ENCODE measurements around the gene CHD5. TPM values are rescaled to one million over a fixed set of nuclear protein-coding genes. Genes with fewer than 3 reads are reported as not detected.

CHD5 gene
- total RNA-seq, 4 donors from 2014 or later, result 0.30 TPM; not detected in 3

DNA sequence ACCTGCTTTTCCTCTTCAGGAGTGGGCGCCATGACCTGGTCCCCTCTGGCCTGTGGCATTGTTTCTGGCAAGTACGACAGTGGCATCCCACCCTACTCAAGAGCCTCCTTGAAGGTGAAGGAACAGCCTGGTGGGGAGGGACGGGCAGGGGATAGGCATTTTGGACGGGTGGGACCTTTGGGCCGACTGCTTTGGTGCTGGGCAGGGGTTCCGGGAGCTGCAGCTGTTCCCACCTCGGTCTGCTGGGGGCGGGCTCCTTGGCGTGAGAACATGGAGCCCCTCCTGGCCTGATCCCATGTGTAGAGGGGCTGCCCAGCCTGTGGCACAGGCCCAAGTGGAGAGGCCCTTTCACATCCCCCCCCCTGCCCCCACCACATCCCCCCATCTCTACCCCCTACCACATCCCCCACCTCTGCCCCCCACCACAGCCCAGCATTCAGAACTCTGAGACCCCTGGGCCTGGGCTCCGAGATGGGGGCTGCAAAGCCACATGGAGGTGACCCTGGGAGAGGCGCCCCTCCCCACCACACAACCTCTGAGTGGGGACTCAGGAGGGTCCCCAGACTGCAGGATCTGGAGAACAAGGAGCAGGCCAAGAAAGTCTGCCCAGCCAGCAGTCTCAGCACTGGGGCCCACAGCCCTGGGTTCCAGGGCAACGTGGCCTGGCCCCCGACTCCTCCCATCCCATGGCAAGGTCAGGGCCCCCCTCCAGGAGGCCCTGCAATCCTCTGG is 84.4 kb downstream of the CHD5 start:
- Histone ChIP-seq H3K27me3 (no peaks in the 10 kb centered on the region), H3K27ac (no peak overlapping the region), H3K4me3 (no peak overlapping the region), H3K9me3 (no peaks in the 10 kb centered on the region), H3K36me3 (peaks cover 0 to 31% (median 0%) of the 10 kb centered on the region in 3 donors), H3K4me1 (no peaks in the 10 kb centered on the region)
- whole genome bisulfite sequencing, 2 donors, result 76 to 87% methylated on average over 9 of the region's 13 CpGs
- DNase-seq (ENCODE audit: low spot score in 2 of 2), result no peak
- TF ChIP-seq POLR2A (IDR thresholded peaks at IDR 0.05), result no peak
- no peak for TF ChIP-seq CTCF (IDR thresholded peaks at IDR 0.05)
- TF ChIP-seq EP300 (IDR thresholded peaks at IDR 0.05), result no peak

GRCh38 chr1:6094801-6095505 is 85.2 kb downstream of the CHD5 start:
- TF ChIP-seq POLR2A (IDR thresholded peaks at IDR 0.05) (no peak), EP300 (IDR thresholded peaks at IDR 0.05) (no peak)
- Histone ChIP-seq H3K27ac (no peak overlapping the region), H3K4me3 (no peak overlapping the region), H3K27me3 (no peaks in the 10 kb centered on the region), H3K4me1 (no peaks in the 10 kb centered on the region), H3K9me3 (no peaks in the 10 kb centered on the region), H3K36me3 (peaks cover 0 to 37% (median 0%) of the 10 kb centered on the region in 3 donors)
- WGBS, 2 donors, result 83% methylated on average over 16 to 21 of the region's 21 CpGs
- no peak for DNase-seq (ENCODE audit: low spot score in 2 of 2)

- H3K9me3 ChIP-seq, result no peaks in the 10 kb centered on the region
- peaks cover 0 to 36% (median 0%) of the 10 kb centered on the region in 3 donors for H3K36me3 ChIP-seq
- H3K27me3 ChIP-seq, result no peaks in the 10 kb centered on the region
- no peaks in the 10 kb centered on the region for H3K4me1 ChIP-seq
- no peak overlapping the region for H3K4me3 ChIP-seq
- no peak overlapping the region for H3K27ac ChIP-seq
- 86 to 94% methylated on average over 14 to 19 of the region's 19 CpGs for WGBS, 2 donors
- TF ChIP-seq POLR2A (IDR thresholded peaks at IDR 0.05) (no peak), EP300 (IDR thresholded peaks at IDR 0.05) (no peak), CTCF (IDR thresholded peaks at IDR 0.05) (no peak)
- DNase-seq (ENCODE audit: low spot score in 2 of 2), result no peak
These were observed 85.9 kb downstream of the CHD5 start for GRCh38 chr1:6094246-6094645.

DNA sequence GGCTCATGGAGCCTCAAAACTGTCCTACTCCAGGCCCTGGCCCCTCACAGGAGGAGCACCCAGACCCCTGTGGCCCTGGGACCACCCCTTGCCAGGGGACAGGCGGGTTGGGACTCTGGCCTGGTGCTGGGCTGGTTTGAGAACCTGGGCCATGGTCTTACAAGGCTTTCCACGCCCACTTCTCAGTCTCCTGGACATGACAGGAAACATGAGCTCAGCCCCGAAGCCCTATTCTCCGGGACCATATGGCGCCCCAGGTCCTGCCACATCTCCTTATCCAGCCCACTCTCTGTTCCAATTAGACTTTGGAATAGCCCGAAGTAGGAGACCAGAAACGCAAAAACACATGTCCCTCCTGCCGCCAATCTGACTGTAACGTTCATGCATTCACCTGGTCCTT is 86.5 kb downstream of the CHD5 start:
- no peak for TF ChIP-seq CTCF (IDR thresholded peaks at IDR 0.05)
- no peak for TF ChIP-seq EP300 (IDR thresholded peaks at IDR 0.05)
- TF ChIP-seq POLR2A (IDR thresholded peaks at IDR 0.05), result no peak
- H3K4me3 ChIP-seq, result no peak overlapping the region
- H3K27me3 ChIP-seq, result no peaks in the 10 kb centered on the region
- WGBS, 2 donors, result 86 to 88% methylated on average over 9 of the region's 9 CpGs
- peaks cover 0 to 30% (median 0%) of the 10 kb centered on the region in 3 donors for H3K36me3 ChIP-seq
- DNase-seq (ENCODE audit: low spot score in 2 of 2), result no peak
- no peak overlapping the region for H3K27ac ChIP-seq
- H3K9me3 ChIP-seq, result no peaks in the 10 kb centered on the region
- no peaks in the 10 kb centered on the region for H3K4me1 ChIP-seq

DNA sequence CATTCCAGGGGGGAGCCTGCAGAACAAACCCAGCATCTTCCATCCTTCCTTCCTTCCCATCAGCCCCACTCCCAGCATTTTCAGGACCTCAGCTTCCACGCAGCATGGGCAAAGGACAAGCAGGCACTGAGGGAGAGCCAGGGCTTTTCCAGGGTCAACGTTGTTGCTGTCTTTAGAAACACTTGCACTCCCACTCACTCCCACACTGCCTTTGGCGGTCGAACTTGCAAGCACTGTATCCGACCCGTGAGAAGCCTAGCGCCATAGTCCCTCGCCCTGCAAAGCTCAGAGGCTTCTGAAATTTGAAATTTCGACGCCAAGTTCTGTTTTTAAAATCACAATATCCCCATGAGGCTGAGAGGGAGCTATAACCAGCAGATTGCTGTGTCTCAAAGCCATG is 87.0 kb downstream of the CHD5 start:
- Histone ChIP-seq H3K27ac (no peak overlapping the region), H3K27me3 (no peaks in the 10 kb centered on the region), H3K9me3 (no peaks in the 10 kb centered on the region), H3K4me1 (no peaks in the 10 kb centered on the region), H3K36me3 (peaks cover 0 to 30% (median 0%) of the 10 kb centered on the region in 3 donors), H3K4me3 (no peak overlapping the region)
- no peak for DNase-seq (ENCODE audit: low spot score in 2 of 2)
- 56 to 62% methylated on average over 10 of the region's 10 CpGs for WGBS, 2 donors
- TF ChIP-seq EP300 (IDR thresholded peaks at IDR 0.05), result no peak
- TF ChIP-seq CTCF (IDR thresholded peaks at IDR 0.05), result no peak
- no peak for TF ChIP-seq POLR2A (IDR thresholded peaks at IDR 0.05)

Measured in tibial nerve (tissue), 4 donors.